ENCODE results near the gene GNPNAT1. TPM values are rescaled to one million over a fixed set of nuclear protein-coding genes. Genes with fewer than 3 reads are reported as not detected.

The GNPNAT1 gene
- total and polyA plus RNA-seq, 9 of the 15 experiments (the other 6 are each of a cell fraction or from before 2014, with no cell fraction given) = 15.8 to 27.7 (median 25.3) TPM

GRCh38 chr14:52748647-52749292 lies 42.6 kb downstream of the GNPNAT1 start:
- Histone ChIP-seq H3K9ac (ENCODE audit: insufficient read depth in 1 of 2, low read depth in 2 of 2, low read length in 2 of 2) (no peak overlapping the region), H3K27me3 (ENCODE audit: control insufficient read depth in 2 of 2, insufficient read depth in 2 of 2, low read length in 2 of 2) (no peaks in the 10 kb centered on the region), H2AFZ (ENCODE audit: low read depth, low read length) (no peak overlapping the region), H3K9me3 (replicated peaks; ENCODE audit: control insufficient read depth, insufficient read depth, low read depth, low read length) (no peaks in the 10 kb centered on the region), H3K9me1 (ENCODE audit: control insufficient read depth, insufficient read depth, low read length) (no peaks in the 10 kb centered on the region), H3K4me3 (no peak overlapping the region), H3K79me2 (ENCODE audit: control insufficient read depth, insufficient read depth, low read length) (0 out of 3 replicates have a peak, but pooled peaks cover 5% of the 10 kb centered on the region), H3K4me1 (replicated peaks in 1 of 2; ENCODE audit: control insufficient read depth in 2 of 2, insufficient read depth in 2 of 2, low read length in 2 of 2) (no peaks in the 10 kb centered on the region; a peak in 1 of 5 replicates), H3K36me3 (ENCODE audit: control insufficient read depth, insufficient read depth, low read length) (peaks cover 51% of the 10 kb centered on the region; the same call in 2 of the 3 replicates), H4K20me1 (replicated peaks; ENCODE audit: control insufficient read depth, insufficient read depth, low read length) (no peaks in the 10 kb centered on the region), H3K4me2 (ENCODE audit: insufficient read depth, low read length) (no peak overlapping the region), H3K27ac (ENCODE audit: extremely low read depth, low read depth, low read length) (no peak overlapping the region)
- FAIRE-seq (no peak), ATAC-seq (no peak), DNase-seq (ENCODE audit: extremely low read depth in 1 of 4, low spot score in 3 of 4) (no peak)
- POLR2A ChIA-PET = no interaction called here
- intact Hi-C loops (cut with micrococcal nuclease) (no loop called here), in situ Hi-C loops (cut with MboI) (no loop called here)
- BruUV-seq (replicated peaks) = no TSS peak
- CTCF ChIA-PET (ENCODE audit: low intra/inter-chr PET ratio) = no interaction called here
- TF ChIP-seq TCF3 (CRISPR knock-in tag; IDR thresholded peaks at IDR 0.05) (no peak), BCOR (IDR thresholded peaks at IDR 0.05) (no peak), HMG20A (CRISPR knock-in tag; conservative IDR thresholded peaks at IDR 0.05) (no peak), CREB3L1 (IDR thresholded peaks at IDR 0.05; ENCODE audit: borderline replicate concordance, low read depth) (no peak), MCM2 (IDR thresholded peaks at IDR 0.05; ENCODE audit: low read depth) (no peak), ZNF280A (IDR thresholded peaks at IDR 0.05; ENCODE audit: low read depth, partially characterized antibody) (no peak), FOXJ2 (tag; IDR thresholded peaks at IDR 0.05) (no peak), NR2C1 (IDR thresholded peaks at IDR 0.05) (no peak), NR2C1 (tag; IDR thresholded peaks at IDR 0.05) (no peak), POLR3G (IDR thresholded peaks at IDR 0.05; ENCODE audit: extremely low read depth, insufficient read length, insufficient replicate concordance) (no peak), ZNF175 (CRISPR knock-in tag; IDR thresholded peaks at IDR 0.05; ENCODE audit: low read depth) (no peak), FOSL1 (tag; conservative IDR thresholded peaks at IDR 0.05) (no peak), ZNF280B (CRISPR knock-in tag; IDR thresholded peaks at IDR 0.05) (no peak), ZNF707 (CRISPR knock-in tag; conservative IDR thresholded peaks at IDR 0.05) (no peak), ZNF232 (CRISPR knock-in tag; IDR thresholded peaks at IDR 0.05) (no peak)
- WGBS (ENCODE audit: insufficient coverage, low coverage, missing lambda C conversion rate) = 88% methylated on average over 7 of the region's 8 CpGs
